SK-N-SH (cell line): Measurements from ENCODE around the gene DPEP1. TPM values are rescaled to one million over a fixed set of nuclear protein-coding genes. Genes with fewer than 3 reads are reported as not detected.

Experiments used
- CTCF ChIA-PET: fragments of 300-600, 350-600 bp; formaldehyde crosslinking; extraction: SDS; loops from one replicate; lab custom pipeline; 2021; lab: Yijun Ruan, JAX
- POLR2A ChIA-PET: fragments of 350-600 bp; sonication (Branson Sonifier 250); formaldehyde crosslinking; extraction: SDS; loops from one replicate; lab custom pipeline; 2020; ENCODE audit warnings: antibody characterized with exemption, inconsistent platforms; lab: Yijun Ruan, JAX
- DNase-seq: peaks from one replicate; pipeline ENCODE4 v3.0.0; 2012
- H2AFZ ChIP-seq: fragments of 200-600 bp; sonication (generic); 2 replicates; pipeline ENCODE4 v1.8.1; 2016; ENCODE audit warnings: antibody characterized with exemption, mild to moderate bottlenecking, low read depth
- H3F3A ChIP-seq: fragments of 200-600 bp; sonication (generic); replicated peaks from 2 replicates; pipeline ENCODE3; 2016; ENCODE audit warnings: antibody characterized with exemption, mild to moderate bottlenecking; ENCODE audit not compliant: insufficient read depth
- H3K27ac ChIP-seq, 2 experiments: fragments of 200-500 bp in 1 of 2; fragments of 200-600 bp in 1 of 2; sonication (Bioruptor generic) in 1 of 2; sonication (generic), shearing (Covaris generic) in 1 of 2; 2 replicates each; pipeline versions ENCODE4 v1.5.1 to v1.6.1; 2014 to 2016; ENCODE audit warnings: low read depth in 2 of 2, inconsistent platforms in 1 of 2, low read length in 1 of 2, mild to moderate bottlenecking in 1 of 2, mixed read lengths in 1 of 2
- H3K27me3 ChIP-seq: fragments of 200-600 bp; sonication (generic), shearing (Covaris generic); 2 replicates; pipeline ENCODE4 v1.6.1; 2016; ENCODE audit warnings: mixed run types; ENCODE audit not compliant: insufficient read depth
- H3K36me3 ChIP-seq, 2 experiments: fragments of 200-500 bp in 1 of 2; fragments of 200-600 bp in 1 of 2; sonication (Bioruptor generic) in 1 of 2; sonication (generic) in 1 of 2; replicated peaks in 1 of 2; 2 replicates each; pipeline versions ENCODE3 to v1.5.1; 2014 to 2016; ENCODE audit warnings: low read length in 1 of 2, mild to moderate bottlenecking in 1 of 2; ENCODE audit not compliant: insufficient read depth in 2 of 2, control insufficient read depth in 1 of 2
- H3K4me1 ChIP-seq, 2 experiments: fragments of 200-500 bp in 1 of 2; fragments of 200-600 bp in 1 of 2; sonication (Bioruptor generic) in 1 of 2; sonication (generic), shearing (Covaris generic) in 1 of 2; 2 replicates each; pipeline versions ENCODE4 v1.5.1 to v1.6.1; 2014 to 2016; ENCODE audit warnings: low read depth in 1 of 2, low read length in 1 of 2, mixed run types in 1 of 2; ENCODE audit not compliant: insufficient read depth in 2 of 2, control insufficient read depth in 1 of 2
- H3K4me2 ChIP-seq: fragments of 200-600 bp; sonication (generic), shearing (Covaris generic); 2 replicates; pipeline ENCODE4 v1.6.1; 2017; ENCODE audit warnings: mixed run types
- H3K4me3 ChIP-seq, 2 experiments: fragments of 200-500 bp in 1 of 2; fragments of 200-600 bp in 1 of 2; sonication (Bioruptor generic) in 1 of 2; sonication (generic), shearing (Covaris generic) in 1 of 2; 2 replicates each; pipeline versions ENCODE4 v1.5.1 to v1.8.1; 2014 to 2016; ENCODE audit warnings: low read depth in 2 of 2, inconsistent platforms in 1 of 2, low read length in 1 of 2, mild to moderate bottlenecking in 1 of 2, mixed read lengths in 1 of 2, moderate library complexity in 1 of 2
- H3K79me2 ChIP-seq: fragments of 200-600 bp; sonication (generic); 2 replicates; pipeline ENCODE4 v1.8.1; 2017; ENCODE audit warnings: mild to moderate bottlenecking; ENCODE audit not compliant: insufficient read depth
- H3K9ac ChIP-seq: fragments of 200-600 bp; sonication (generic); 2 replicates; pipeline ENCODE4 v1.6.1; 2017; ENCODE audit warnings: mixed run types
- H3K9me2 ChIP-seq: fragments of 200-600 bp; sonication (generic); 2 replicates; pipeline ENCODE4 v1.6.1; 2017; ENCODE audit warnings: mixed run types
- H3K9me3 ChIP-seq: fragments of 200-600 bp; sonication (generic); 2 replicates; pipeline ENCODE4 v1.6.1; 2017; ENCODE audit warnings: mixed run types, mild to moderate bottlenecking, moderate library complexity
- H4K20me1 ChIP-seq: fragments of 200-600 bp; sonication (generic); 2 replicates; pipeline ENCODE4 v1.6.1; 2017; ENCODE audit warnings: mild to moderate bottlenecking, mixed run types; ENCODE audit not compliant: insufficient read depth
- CHD2 ChIP-seq: fragments of 150-350 bp; IDR thresholded peaks from 2 replicates; pipeline ENCODE4 v1.6.1; 2018; ENCODE audit warnings: low read length; ENCODE audit not compliant: partially characterized antibody
- EZH2phosphoT487 ChIP-seq: fragments of 200-600 bp; sonication (generic); IDR thresholded peaks from 2 replicates; pipeline ENCODE4 v1.6.1; 2017; ENCODE audit warnings: low read depth, mixed run types, mild to moderate bottlenecking, antibody characterized with exemption, moderate library complexity, borderline replicate concordance
- FOXJ3 ChIP-seq: sonication (generic); formaldehyde crosslinking; IDR thresholded peaks from 2 replicates; pipeline ENCODE4 v1.5.1; 2020; ENCODE audit warnings: mild to moderate bottlenecking, missing genetic modification reagents
- JUND ChIP-seq: IDR thresholded peaks from 2 replicates; pipeline ENCODE4 v1.4.0; 2012
- MXI1 ChIP-seq: IDR thresholded peaks from 2 replicates; pipeline ENCODE4 v1.6.1; 2012; ENCODE audit warnings: mild to moderate bottlenecking, low read depth, low read length, improper control_type of control experiment
- NRF1 ChIP-seq: IDR thresholded peaks from 2 replicates; pipeline ENCODE4 v1.6.1; 2012; ENCODE audit warnings: low read depth, mild to moderate bottlenecking, low read length
- PBX3 ChIP-seq: IDR thresholded peaks from 2 replicates; pipeline ENCODE4; 2012
- POLR2AphosphoS5 ChIP-seq: IDR thresholded peaks from 2 replicates; pipeline ENCODE4 v1.6.1; 2012; ENCODE audit warnings: low read depth, low read length
- RAD21 ChIP-seq: IDR thresholded peaks from 2 replicates; pipeline ENCODE4 v1.6.1; 2012; ENCODE audit warnings: mild to moderate bottlenecking, low read length
- RCOR1 ChIP-seq: fragments of 150-350 bp; IDR thresholded peaks from 2 replicates; pipeline ENCODE4 v1.6.1; 2017; ENCODE audit warnings: antibody characterized with exemption, low read length
- RFX5 ChIP-seq: IDR thresholded peaks from 2 replicates; pipeline ENCODE4 v1.6.1; 2012; ENCODE audit warnings: mild to moderate bottlenecking, improper control_type of control experiment, low read length
- SIN3A ChIP-seq: IDR thresholded peaks from 2 replicates; pipeline ENCODE4 v1.6.1; 2012; ENCODE audit warnings: low read depth, mild to moderate bottlenecking, low read length, moderate library complexity, borderline replicate concordance
- TCF12 ChIP-seq: IDR thresholded peaks from 2 replicates; pipeline ENCODE4 v1.4.0; 2012
- TEAD4 ChIP-seq: IDR thresholded peaks from 2 replicates; pipeline ENCODE4 v1.4.0; 2012; ENCODE audit warnings: mild to moderate bottlenecking, borderline replicate concordance; ENCODE audit not compliant: insufficient read depth
- YY1 ChIP-seq: IDR thresholded peaks from 2 replicates; pipeline ENCODE4 v1.4.0; 2012; ENCODE audit warnings: low read depth, mild to moderate bottlenecking
- WGBS: methylation state at CpG from one replicate; pipeline ENCODE4 v1.1.6; 2017; ENCODE audit warnings: low lambda C conversion rate; 5-methylcytosine and 5-hydroxymethylcytosine counted together
- polyA plus RNA-seq, 3 experiments: library from polyadenylated mRNA; depleted of rRNA; stranded (reverse); fragments of >200 nt; gene quantifications; 2 replicates each; pipeline ENCODE4 v1.2.3, GENCODE V29; 2012
- TF ChIP-seq, protein P1 (sequence below): fragments of 200-600 bp; sonication (generic); IDR thresholded peaks from 2 replicates; pipeline ENCODE4 v1.6.1; 2017; ENCODE audit warnings: antibody characterized with exemption, mild to moderate bottlenecking, moderate library complexity
- TF ChIP-seq, protein P2 (sequence below): IDR thresholded peaks from 2 replicates; pipeline ENCODE4 v1.4.0; 2012; ENCODE audit warnings: low read depth, borderline replicate concordance

DPEP1 gene
- polyA plus RNA-seq, 1 of the 3 experiments (the other 2 are of a cell fraction), result 0.05 TPM

GRCh38 chr16:89596061-89596689, 17.3 kb upstream of the DPEP1 start:
- Histone ChIP-seq H3K27ac (no peak overlapping the region), H3K9me3 (no peaks in the 10 kb centered on the region), H3K27me3 (no peaks in the 10 kb centered on the region), H3K4me3 (no peak overlapping the region), H3K9ac (no peak overlapping the region), H3K4me2 (no peak overlapping the region), H3K4me1 (no peaks in the 10 kb centered on the region; a peak in 1 of 4 replicates), H3K9me2 (no peaks in the 10 kb centered on the region), H2AFZ (no peak overlapping the region), H4K20me1 (no peaks in the 10 kb centered on the region), H3K36me3 (no peaks in the 10 kb centered on the region), H3F3A (no peaks in the 10 kb centered on the region), H3K79me2 (no peaks in the 10 kb centered on the region)
- TF ChIP-seq CHD2 (no peak), EZH2phosphoT487 (no peak), RCOR1 (no peak), SIN3A (no peak), TCF12 (no peak), RAD21 (no peak), JUND (no peak), RFX5 (no peak), MXI1 (no peak), POLR2AphosphoS5 (no peak), TEAD4 (no peak), NRF1 (no peak), PBX3 (no peak), FOXJ3 (CRISPR knock-in tag) (no peak), YY1 (no peak)
- TF ChIP-seq, protein P1, sequence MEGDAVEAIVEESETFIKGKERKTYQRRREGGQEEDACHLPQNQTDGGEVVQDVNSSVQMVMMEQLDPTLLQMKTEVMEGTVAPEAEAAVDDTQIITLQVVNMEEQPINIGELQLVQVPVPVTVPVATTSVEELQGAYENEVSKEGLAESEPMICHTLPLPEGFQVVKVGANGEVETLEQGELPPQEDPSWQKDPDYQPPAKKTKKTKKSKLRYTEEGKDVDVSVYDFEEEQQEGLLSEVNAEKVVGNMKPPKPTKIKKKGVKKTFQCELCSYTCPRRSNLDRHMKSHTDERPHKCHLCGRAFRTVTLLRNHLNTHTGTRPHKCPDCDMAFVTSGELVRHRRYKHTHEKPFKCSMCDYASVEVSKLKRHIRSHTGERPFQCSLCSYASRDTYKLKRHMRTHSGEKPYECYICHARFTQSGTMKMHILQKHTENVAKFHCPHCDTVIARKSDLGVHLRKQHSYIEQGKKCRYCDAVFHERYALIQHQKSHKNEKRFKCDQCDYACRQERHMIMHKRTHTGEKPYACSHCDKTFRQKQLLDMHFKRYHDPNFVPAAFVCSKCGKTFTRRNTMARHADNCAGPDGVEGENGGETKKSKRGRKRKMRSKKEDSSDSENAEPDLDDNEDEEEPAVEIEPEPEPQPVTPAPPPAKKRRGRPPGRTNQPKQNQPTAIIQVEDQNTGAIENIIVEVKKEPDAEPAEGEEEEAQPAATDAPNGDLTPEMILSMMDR, result no peak
- TF ChIP-seq, protein P2, sequence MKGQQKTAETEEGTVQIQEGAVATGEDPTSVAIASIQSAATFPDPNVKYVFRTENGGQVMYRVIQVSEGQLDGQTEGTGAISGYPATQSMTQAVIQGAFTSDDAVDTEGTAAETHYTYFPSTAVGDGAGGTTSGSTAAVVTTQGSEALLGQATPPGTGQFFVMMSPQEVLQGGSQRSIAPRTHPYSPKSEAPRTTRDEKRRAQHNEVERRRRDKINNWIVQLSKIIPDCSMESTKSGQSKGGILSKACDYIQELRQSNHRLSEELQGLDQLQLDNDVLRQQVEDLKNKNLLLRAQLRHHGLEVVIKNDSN, result no peak
- ChIA-PET POLR2A (no interaction called here), CTCF (interaction anchor here (0.8 kb wide), 1 partner anchor 21 kb away, joined by 3 read pairs; no protein-coding TSS in a partner anchor)
- no peak for DNase-seq
- 89% methylated on average over 16 of the region's 25 CpGs for WGBS
